Activated effector memory CD4-positive, alpha-beta T cell treated with Interleukin-2 at 50 U/mL for 16 hours (primary cell): ENCODE measurements around the gene AVP.

Source experiments
- DNase-seq: peaks from one replicate; pipeline ENCODE4 v3.0.0-alpha.2; 2020

AVP gene

GRCh38 chr20:3047486-3048419 is 36.8 kb downstream of the AVP start:
- DNase-seq = no peak

- peak; percentile 4 for DNase-seq
These were observed 37.7 kb downstream of the AVP start for GRCh38 chr20:3046677-3047462.

GRCh38 chr20:3045816-3046676 is 38.5 kb downstream of the AVP start, which contains the start of gene MRPS26:
Gene MRPS26 (plus strand): TSS chr20:3046052. CDS start chr20:3046069, 17 bp downstream.
- DNase-seq = peak; percentile 71

DNA sequence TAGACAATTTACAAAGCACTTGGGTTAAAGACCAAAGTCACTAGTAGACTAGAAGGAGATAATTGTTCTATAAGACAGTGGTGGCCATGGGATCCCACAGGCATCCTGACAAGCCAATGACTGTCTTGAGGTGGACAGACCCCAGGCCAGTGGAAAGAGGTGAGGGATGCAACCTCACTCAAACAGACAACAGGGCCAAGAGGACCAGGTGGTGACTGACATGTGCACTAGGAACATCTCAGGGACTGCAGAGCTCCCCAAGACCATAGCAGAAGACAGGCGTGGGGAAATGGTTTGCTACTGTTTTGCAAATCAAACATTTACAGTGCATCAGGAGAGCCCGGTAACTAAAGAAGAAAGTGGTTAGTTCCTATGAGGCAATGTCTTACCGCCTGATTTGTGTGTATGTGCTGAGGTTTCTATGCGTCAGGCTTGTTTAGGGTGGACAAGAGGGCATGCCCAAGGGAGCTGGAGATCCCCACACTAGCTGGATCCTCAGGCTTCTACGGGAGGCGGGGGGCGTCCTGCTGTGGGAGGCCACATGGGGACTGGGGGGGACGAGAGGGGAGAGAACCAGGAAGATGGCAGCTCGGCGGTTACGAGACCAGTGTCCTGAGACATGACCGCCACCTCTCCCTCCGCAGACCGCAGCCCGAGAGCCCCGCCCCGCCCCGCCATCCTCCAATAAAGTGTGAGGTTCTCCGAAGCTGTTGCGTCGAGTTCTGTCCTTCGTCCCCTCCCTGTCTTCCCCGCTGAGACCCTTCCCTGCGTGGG is 39.3 kb downstream of the AVP start:
- no peak for DNase-seq

- no peak for DNase-seq
These were observed 40.1 kb downstream of the AVP start for GRCh38 chr20:3044336-3044965.

- no peak for DNase-seq
These were observed 41.2 kb downstream of the AVP start, which contains the start of gene GNRH2 for GRCh38 chr20:3043322-3043721. Gene GNRH2 (plus strand): TSS chr20:3043622. CDS start chr20:3044415, 793 bp downstream.

GRCh38 chr20:3042625-3043024 is 41.9 kb downstream of the AVP start:
- no peak for DNase-seq

DNA sequence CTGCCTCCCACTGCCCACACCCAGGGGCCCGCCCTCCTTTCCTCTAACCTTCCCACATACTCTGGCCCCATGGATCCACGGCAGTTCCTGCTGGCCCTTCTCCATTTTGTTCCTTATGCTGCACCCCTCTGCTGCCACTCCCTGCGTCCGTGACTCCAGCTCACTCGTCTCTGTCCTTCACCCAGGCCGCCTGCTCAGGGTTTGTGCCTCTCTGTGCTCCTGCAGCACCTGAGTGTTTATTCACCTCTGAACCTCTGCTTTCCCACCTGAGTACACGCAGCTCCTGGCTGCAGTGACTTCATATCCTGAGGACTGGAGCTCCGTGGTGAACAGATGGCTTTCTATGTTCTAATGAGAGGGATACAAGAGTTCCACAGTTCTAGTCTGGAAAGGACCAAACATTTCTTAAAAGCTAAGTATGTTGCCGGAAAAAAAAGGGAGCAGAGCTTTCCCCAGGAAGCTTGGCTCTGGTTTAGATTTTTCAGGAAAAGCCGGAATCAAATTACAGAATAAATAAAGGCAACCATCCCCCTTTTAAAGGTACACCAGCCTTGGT is 42.6 kb downstream of the AVP start:
- no peak for DNase-seq

GRCh38 chr20:3040086-3040485 is 44.4 kb downstream of the AVP start:
- no peak for DNase-seq

GRCh38 chr20:3039426-3039825 is 45.1 kb downstream of the AVP start:
- DNase-seq = no peak

GRCh38 chr20:3038454-3038853 is 46.1 kb downstream of the AVP start:
- DNase-seq = no peak

DNA sequence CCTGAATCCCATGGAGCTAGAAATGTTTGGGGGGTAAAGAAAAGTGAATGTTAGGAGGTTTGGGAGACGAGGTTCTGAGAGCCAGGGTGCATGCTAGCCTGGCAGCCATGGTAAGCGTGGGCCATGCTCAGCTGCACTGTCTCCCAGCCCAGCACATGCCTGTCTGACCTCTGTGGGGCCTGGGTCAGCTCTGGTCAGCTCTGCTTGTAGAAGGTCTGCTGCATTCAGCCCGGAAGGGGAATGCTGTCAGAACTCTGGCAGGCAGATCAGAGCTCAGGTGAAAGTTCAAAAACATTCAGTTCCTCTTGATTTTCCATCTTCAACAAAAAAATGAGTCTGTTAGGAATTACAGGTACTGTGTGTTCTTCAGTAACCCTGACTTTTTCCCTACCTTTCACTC is 46.9 kb downstream of the AVP start:
- DNase-seq = no peak

- DNase-seq = no peak
These were observed 51.9 kb downstream of the AVP start for GRCh38 chr20:3032624-3033023.
